T follicular helper cell (primary cell): ENCODE results near the gene LAMB4.

Experiments used
- DNase-seq: peaks from one replicate; pipeline ENCODE4 v3.0.0-alpha.2; 2020; ENCODE audit warnings: low read depth
- total RNA-seq, 2 experiments: gene quantifications; one replicate each; lab custom pipeline; 2026; lab: John Stamatoyannopoulos, UW

Gene LAMB4, protein sequence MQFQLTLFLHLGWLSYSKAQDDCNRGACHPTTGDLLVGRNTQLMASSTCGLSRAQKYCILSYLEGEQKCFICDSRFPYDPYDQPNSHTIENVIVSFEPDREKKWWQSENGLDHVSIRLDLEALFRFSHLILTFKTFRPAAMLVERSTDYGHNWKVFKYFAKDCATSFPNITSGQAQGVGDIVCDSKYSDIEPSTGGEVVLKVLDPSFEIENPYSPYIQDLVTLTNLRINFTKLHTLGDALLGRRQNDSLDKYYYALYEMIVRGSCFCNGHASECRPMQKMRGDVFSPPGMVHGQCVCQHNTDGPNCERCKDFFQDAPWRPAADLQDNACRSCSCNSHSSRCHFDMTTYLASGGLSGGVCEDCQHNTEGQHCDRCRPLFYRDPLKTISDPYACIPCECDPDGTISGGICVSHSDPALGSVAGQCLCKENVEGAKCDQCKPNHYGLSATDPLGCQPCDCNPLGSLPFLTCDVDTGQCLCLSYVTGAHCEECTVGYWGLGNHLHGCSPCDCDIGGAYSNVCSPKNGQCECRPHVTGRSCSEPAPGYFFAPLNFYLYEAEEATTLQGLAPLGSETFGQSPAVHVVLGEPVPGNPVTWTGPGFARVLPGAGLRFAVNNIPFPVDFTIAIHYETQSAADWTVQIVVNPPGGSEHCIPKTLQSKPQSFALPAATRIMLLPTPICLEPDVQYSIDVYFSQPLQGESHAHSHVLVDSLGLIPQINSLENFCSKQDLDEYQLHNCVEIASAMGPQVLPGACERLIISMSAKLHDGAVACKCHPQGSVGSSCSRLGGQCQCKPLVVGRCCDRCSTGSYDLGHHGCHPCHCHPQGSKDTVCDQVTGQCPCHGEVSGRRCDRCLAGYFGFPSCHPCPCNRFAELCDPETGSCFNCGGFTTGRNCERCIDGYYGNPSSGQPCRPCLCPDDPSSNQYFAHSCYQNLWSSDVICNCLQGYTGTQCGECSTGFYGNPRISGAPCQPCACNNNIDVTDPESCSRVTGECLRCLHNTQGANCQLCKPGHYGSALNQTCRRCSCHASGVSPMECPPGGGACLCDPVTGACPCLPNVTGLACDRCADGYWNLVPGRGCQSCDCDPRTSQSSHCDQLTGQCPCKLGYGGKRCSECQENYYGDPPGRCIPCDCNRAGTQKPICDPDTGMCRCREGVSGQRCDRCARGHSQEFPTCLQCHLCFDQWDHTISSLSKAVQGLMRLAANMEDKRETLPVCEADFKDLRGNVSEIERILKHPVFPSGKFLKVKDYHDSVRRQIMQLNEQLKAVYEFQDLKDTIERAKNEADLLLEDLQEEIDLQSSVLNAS (N-terminal part only)
- total RNA-seq: 0 reads per million in 2 experiments

DNA sequence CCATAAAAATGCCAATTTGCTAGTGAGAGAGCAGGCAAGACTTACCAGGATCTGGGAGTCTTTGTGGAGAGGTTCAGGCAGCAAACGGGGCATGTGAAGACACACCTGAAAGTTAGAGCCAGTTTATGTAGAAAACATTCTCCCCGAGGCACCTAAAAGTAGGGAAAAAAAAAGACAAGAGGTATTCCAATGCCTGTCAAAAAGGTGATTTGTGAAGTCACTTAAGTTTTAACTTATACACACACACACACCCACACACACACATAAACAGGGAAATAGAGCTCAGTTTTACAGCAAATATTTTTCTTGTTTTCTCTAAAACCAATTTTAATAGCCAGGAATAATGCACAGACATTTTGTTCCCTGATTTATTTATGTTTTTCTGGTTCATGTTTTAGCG, at the start of gene LAMB4:
LAMB4 (minus strand) TSS at position 101 of the 400 bp plus-strand sequence. CDS start 7,197 bp downstream, outside the sequence.
- DNase-seq: no peak

DNA sequence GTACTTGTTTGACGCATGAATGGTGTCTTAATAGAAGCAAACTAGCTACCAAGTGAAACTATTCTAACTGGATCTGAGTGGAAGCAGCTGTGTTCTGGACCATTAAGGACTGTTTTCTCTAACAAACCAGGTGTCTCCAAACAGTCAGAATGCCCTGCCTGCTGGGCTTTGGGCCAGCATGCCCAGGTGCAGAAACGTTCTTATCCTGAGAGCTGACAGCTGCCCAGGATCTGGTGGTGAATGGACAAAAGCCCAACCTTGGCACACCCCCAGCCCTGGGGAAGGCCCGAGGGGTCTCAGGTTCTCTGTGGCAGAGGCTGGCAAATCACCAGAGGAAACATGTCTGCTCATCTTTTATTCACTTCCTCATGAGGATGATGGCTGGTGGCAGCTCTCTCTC, 48.2 kb upstream of the LAMB4 start:
- no peak for DNase-seq

DNA sequence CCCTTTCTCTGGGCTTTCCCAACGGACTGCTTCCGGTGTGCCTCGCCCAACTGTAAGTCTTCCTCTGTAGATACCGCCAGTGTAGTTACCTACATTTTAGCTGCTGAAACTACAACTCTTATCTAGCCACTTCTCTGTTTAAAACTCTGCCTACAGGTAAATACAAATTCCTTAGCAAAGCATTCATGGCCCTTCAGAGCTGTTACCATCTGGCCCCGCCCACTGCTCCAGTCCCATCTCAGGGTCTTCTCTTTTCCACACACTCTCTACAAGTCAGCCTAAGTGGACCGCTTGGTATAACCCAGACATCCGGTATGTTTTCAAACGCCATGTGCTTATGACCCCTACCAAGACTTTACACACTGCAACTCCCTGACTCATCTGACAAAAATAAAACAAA, 41.0 kb upstream of the LAMB4 start:
- DNase-seq: no peak

DNA sequence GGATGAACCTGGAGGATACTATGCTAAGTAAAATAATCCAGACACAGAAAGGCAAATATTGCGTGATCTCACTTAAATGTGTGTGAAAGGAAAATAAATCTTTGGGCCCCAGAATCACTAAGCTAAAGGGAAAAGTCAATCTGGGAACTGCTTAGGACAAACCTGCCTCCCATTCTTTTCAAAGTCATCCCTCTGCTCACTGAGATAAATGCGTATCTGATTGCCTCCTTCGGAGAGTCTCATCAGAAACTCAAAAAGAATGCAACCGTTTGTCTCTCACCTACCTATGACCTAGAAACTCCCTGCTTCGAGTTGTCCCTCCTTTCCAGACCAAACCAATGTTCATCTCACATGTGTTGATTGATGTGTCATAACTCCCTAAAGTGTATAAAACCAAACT, 40.1 kb upstream of the LAMB4 start:
- DNase-seq: no peak

DNA sequence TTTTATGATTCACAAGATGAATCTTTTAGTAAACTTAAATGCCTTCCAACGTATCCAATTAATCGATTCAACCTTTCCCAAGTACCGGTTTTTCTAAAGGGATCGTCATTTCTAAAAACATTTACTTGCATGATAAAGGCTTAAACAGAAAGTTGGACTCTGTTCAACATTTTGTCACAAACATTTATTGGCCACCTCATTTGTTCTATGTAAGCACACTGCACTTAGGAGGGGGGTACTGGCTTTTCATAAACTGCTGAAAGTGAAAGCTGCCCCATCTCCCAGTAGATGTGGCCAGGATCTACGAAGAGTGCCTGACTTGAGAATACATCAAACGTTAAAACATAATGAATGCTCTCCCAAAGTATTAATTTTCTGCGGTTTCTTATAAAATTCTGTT, 37.3 kb upstream of the LAMB4 start:
- DNase-seq: no peak

DNA sequence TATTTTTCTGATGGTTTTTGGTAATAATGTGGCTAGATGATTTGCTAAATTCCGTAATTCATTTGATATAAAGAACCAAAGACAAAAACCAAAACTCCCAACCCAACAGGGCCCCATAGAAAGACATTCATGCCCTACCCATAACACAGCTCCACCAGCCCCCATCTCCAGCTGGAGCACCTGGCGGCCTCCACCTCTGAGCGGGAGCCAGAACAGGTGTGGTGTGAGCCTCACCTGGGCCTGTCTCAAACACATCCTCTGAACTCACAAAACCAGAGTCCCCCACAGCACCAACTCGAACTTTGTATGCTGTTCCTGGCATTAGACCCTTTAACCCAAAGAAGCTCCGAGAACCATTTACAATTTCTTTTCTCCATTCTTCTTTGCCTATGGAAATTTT, 36.5 kb upstream of the LAMB4 start:
- no peak for DNase-seq

DNA sequence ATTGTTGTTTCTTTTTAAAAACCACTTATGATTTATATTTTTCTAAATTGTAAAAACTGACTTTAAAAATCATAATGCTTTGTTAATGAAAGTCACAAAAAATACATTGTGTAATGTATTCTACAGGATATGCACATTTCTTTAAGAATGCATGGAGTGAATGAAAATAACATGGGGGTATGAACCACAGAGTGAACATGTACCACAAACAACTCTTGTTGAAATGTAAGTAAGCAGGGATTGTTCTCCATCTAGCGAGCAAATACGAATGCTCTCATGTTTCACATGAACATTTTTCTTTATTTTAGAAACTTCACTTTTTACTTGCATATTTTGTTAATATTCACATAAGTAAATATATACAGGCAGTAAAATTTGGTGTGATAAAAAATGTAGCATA, 35.6 kb upstream of the LAMB4 start:
- DNase-seq: no peak

DNA sequence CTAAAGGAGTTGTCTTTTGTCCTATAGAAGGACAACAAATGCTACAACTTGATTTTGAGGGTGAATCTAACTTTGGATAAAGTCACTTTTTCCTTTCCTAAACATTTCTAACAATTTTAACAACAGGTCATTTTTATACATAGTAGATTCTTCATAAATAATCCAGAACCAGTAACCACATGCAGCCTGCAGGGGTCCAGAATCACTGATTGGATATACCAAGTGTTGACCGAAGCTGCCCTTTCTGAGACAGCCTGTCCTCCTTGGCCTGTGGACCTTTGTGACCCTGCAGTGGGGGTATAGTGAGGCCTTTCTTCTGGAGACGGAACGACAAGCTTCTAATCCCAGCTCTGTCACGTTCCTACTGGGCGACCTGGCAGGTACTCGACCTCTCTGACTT, 34.8 kb upstream of the LAMB4 start:
- DNase-seq: no peak

DNA sequence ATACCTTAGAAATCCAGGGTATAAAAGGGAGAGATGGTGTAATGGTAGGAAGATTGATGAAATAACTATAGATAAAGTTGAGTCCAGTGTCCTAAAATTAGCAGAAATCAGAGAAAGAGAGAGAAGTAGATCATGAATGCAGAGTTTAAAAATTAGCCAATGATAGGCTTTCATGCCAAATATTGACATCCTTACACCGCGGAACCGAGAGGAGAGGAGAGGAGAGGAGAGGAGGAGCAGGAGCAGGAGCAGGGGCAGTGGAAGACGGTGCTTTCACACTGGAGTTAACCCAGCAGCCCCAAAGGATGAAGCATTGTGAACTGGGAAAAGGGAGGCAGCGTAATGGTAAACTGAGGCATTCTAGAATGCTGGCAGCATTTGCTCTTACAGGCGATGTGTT, 34.2 kb upstream of the LAMB4 start:
- DNase-seq: no peak

DNA sequence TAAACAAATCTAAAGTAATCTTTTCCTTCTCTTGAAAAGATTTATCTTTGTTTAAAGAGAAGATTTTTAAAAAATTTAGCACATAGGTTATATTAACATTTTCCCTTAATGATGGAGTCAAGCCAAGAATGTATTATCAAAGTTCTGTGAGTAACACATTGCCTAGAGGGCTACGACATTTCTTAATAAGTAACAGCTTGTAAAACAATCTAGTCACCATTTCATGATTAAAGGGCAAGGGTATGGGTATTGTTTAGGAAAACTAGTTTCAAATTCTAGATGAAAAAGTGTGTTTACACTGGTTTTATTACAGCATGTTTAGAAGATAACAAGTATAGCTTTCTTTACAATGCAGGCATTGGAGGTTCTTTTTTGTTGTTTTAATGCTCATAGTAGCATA, 28.6 kb upstream of the LAMB4 start:
- no peak for DNase-seq

DNA sequence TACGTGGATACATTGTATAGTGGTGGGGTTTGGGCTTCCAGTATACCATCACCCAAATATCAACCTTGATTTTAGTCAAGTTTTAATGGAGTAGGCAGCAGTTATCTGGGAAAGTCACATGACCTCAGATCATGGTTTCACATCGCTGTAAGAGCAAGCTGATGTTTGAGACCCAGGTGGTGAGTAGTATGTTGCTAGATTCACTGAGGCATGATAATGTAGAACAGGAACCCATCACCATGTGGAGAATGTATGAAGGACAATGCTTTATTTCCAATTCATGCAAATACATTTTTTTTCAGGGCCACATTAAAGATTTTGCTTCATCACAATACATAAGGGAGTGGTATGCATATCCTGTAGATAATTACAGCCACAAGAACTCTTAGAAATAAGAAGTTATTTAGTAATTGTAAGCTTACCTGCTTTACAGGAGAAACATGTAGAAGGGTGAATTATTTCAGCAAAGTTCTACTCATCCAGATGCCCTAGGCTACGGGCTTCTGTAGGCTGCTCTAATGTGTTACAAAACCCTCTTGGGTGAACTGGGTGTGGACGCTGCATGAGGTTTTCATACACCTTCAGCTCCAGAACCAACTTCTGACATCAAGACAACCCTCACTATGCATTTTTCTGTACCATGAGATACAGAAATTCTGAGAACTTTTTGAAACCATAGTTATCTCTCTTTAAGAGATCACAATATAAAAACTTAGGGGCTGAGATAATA, 27.6 kb upstream of the LAMB4 start:
- DNase-seq: no peak

DNA sequence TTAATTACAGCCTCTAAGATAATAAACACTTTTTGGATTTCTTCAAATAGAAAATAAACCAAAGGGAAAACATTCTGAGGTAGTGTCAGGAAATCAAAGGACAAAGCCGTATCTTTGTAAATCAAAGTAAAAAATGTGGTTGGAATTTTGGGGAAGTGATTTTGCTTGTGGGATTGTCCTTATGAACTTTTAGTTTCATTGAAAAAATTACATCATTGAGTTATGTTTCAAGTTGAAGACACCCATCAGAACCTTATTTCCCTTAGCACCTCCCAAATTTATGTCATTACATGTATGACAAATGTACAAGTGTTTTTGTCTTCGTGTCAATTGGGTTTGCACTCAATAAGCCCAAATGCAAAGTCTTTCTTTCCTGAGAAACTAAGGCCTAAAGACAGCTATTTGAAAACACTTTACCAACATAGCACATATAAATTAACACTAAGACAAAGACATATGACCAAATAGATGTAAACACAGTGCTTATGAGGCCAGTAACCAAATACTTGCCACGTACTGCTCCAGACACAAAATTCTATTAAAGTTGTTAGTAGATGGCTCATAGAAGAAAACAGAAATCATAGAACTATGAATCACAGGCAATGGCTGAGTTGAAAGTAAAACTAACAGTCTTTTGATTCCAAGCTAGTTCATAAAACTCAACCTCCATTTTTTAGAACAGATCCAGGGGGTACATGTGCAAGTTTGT, 26.9 kb upstream of the LAMB4 start:
- DNase-seq: no peak

DNA sequence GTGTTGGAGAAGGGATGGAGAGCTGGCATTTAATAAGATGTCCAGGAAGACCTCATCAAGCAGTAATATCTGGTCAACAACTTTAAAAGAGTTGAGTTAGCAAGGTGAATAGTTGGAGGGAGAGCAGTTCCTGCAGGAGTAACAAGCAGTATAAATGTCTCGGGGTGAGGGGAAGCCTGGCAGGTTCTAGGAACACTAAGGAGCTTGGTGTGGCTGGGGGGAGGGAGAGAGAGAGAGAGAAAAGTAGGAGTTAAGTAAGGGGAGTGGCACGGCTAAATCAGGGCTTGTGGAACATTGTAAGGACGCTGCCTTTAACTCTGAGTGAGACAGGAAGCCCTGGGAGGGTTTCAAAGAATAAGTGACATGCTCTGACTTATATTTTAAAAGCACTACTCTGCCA, 22.0 kb upstream of the LAMB4 start:
- no peak for DNase-seq

DNA sequence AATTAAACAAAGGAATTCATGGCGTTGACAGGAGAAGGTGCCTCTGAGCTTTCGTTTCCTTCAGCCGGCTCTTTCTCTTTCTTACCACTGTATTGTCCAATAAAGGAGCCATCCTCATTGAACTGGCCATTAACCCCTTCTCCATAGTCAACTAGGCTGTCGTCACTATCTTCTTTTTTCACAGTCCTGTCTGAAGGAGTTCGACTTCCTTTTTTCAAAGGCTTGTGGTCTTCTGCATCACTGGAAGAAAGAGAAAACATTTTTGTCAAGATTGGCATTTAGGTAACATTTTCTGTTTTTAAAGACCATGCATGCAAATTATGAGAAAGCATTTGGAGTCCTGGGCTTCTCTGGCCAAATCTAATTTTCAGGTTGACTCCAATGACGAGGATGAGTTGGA, 19.7 kb upstream of the LAMB4 start:
- no peak for DNase-seq

DNA sequence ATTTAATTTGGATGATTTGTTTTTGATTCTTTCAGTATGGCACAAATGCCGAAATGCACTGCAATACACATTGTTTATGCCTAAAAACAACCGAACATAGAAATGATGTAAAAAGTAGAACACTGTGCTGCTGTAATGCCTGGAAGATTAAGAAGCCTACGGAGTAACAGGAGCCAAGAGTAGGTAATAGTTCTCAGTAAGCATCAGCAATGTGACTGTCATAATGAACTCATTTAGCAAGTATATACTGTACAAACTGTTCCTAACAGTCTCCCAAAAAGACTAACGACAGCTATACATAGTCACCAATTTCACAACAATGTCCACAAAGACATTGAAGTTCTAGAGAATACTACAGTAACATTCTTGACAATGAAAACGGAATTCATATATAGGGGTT, 19.0 kb upstream of the LAMB4 start:
- no peak for DNase-seq

DNA sequence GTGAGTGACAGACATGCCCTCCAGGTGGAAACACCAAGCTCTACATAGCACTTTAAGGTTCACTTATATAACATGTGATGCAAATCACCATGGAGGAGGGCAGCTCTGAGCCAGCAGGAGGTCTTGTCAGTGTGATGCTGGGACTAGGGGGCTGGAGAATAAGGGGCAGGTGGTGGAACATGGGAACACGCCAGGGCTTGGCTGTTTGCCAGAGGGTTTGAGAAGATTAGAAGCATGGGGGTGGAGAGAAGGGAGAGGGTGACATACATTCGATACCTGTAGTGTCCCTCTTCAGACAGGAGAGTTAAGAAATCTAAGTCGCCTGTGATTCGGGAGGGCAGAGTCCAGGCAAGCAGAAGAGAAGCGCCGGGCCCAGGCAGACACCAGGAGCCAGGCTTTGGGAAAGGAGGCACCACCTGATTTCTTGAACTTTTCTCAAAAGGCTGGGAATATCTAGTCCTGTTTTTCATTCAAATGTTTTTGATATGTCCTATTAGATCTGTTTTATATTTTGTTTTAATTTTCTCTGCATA, 16.9 kb upstream of the LAMB4 start:
- DNase-seq: no peak

DNA sequence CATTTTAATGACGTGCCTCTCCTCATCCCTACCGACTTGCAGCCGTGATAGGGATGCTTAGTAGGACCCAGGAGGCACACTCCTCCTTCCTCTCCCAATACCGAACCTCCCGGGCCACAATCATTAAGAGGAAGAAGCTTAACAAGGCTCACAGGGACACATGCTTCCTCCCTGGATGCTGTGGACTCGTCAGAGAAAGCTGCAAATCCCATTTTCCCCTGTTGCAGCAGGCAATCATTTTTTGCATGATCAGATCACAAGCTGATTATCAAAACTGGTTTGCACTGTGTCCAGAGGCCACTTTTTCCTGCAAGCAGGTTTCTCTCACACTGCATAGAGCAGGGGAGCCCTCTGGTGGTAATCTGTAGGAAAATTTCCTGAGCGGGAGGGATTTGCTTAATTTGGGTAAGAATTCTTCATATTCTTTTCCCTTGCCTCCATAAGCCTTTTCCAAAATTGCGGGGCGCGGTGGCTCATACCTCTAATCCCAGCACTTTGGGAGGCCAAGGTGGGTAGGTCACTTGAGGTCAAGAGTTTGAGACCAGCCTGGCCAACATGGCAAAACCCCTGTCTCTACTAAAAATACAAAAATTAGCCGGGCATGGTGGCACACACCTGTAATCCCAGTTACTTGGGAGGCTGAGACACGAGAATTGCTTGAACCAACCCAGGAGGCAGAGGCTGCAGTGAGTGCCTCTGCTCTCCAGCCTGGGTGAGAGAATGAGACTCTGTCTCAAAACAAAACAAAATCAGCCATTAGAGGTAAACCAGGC, 16.1 kb upstream of the LAMB4 start:
- peak; percentile 3 for DNase-seq

DNA sequence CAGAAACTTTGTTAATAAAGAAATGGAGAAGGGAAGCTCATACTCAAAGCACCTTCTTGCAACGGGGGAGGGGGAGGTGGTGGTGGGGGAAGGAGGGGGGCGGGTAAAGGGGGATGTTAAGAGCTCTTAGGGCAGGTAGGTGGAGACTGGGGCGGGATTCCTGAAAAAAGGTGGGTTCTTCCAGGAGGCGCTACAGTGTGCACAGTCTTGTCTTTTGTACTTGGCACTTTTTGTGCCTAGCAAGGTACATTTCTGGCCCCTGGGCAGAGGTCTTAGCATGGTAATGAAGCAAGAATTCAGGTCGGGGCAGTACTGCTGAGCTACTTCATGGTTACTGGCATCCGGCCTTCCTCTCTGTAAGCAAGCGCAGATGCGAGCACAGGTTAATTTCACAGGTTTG, 15.2 kb upstream of the LAMB4 start:
- DNase-seq: no peak

DNA sequence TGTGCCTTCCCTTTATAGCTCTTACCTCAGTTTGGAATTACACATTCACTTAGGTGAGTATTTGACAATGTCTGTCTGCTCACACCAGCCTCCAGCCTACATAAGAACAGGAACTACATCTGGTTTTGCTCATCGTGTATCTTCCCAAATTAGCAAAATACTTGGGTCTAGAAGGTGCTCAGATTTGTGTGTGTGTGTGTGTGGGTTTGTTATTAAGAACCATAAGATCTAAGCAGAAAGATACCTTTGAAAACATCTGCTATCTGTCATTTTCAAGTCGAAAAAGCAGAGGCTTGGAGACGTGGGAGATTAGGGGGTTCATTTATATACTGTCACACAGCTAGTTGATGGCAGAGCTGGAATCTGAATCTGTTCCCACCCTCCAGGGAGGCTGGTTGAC, 14.8 kb upstream of the LAMB4 start:
- no peak for DNase-seq
